GM18907 (cell line): ENCODE data around the gene RAB21.

Experiments
- ATAC-seq: cut with Tn5 transposase; IDR thresholded peaks from one replicate; pipeline ENCODE4 v1.9.1; 2021; ENCODE audit warnings: mild to moderate bottlenecking, moderate library complexity; ENCODE audit not compliant: unreplicated experiment

The RAB21 gene, protein sequence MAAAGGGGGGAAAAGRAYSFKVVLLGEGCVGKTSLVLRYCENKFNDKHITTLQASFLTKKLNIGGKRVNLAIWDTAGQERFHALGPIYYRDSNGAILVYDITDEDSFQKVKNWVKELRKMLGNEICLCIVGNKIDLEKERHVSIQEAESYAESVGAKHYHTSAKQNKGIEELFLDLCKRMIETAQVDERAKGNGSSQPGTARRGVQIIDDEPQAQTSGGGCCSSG

DNA sequence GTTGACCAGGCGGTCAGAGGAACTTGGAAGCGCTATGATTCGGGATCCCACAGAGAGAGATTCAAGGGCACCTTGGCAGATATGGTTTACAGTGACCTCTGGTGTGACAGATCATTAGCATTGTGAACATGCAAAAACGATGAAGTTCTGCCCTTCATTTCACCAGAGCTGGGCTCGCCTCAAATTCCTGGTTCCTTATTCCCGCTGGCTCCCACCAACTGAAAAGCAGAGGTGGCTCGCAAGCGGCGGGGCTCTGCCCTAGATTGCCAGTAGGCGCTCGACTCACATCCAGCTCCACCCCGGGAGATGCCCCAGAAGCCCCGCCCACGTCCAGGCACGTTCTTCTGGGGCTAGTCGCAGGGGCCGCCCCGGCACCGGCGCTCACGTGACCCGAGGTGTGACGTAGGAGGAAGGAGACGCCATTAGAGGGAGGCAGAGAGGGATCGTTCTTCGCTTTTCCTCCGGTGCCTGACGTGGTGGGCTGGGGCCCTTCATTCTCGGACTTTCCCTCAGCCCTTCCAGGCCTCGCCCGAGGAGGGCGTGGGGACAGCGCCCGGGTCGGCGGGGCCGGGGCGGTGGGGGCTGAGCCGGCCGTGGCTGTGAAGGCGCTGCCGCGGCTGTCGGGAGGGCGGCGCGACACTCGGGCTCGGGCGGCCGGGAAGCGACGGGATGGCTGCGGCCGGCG lies at the start of gene RAB21:
RAB21 (plus strand) TSS at position 403 of the 685 bp plus-strand sequence; CDS start at position 670, 267 bp downstream.
- peak; percentile 97 for ATAC-seq

DNA sequence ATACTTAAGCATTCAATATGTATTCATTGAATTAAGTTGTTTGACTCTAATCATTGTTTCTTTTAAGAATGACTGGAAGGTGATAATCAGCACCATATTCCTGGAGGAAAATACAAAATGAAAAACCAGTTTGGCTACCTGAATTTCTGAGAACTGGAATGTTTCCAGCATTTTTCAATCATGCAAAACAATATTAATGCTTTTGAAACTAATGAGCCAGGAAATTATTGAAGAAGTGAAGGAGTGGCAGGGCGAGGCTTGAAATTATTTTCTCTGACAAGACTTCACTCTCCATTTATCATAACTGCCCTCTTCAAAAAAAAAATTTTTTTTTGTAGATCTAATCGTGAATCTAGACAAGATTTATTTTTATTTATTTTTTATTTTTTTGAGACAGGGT lies 49.7 kb upstream of the RAB21 start:
- ATAC-seq: no peak

DNA sequence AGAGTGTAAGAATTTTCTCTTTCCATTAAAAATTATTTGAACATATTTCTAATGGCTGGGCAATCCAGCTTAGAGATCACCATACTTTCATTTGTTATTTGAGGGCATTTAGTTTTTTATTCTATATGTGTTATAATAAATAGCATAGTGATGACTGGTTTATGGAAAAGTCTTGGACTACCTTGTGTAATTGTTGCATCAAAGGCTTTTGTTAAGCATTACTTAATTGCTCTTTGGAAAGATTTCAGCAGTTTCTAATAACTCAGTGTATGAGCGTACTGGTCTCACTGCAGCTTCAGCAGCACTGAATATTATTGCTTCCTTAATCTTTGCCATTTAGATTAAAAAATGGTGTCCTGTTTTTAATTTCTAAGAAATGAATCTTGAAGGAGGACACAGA lies 46.0 kb upstream of the RAB21 start:
- no peak for ATAC-seq

DNA sequence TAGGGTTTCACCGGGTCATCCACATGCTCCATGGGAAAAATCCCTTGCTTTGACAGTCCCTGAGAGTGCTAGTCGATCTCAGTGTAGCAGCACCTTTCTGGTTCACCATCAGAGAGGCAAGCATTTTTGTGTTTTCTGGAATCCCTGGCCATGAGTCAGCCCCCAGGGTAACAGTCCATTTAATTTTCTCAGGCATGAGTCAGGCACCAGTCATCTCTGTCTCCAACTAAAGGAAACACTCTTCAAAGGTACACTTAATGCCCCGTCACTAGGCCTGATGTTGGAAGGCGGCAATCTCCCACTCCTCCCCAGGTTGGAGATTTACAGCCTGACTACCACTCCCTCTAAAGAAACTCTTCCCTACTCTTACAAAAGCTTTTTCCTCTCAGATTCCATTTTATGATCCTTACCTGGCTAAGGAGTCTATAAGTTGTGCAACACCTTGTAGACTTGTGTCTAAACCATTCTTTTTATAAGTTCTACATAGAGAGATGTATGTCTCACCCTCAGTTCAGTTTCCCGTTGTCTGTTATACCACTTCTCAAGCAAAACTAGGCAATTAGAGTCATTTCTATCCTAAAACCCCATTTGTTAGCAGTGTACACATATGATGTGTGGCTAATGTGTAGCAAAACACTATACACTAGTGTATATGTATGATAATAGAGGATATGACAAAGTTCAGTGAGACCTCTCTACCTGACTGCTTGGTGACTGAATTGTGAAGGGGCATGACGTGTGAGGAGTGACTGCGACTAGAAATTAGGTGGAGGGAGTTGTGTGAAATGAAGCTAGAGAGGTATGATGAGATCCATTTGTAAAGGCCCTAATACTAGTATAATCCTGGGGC lies 44.2 kb upstream of the RAB21 start:
- ATAC-seq: no peak

DNA sequence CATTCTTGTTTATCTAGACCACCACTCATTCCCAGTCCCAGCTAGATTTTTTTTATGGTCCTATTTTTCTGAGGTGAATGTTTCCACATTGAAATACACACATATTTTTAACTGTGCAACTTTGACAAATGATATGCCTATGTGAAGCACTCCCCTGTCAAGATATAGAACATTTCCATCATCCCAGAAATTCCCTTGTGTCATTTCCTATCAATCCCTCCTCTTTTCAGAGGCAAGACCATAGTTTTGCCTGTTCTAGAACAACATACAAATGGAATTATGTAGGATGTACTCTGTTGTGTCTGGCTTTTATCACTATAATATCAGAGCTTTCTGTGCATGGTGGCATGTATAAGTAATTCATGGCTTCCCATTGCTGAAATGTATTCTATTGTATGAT lies 36.1 kb upstream of the RAB21 start:
- no peak for ATAC-seq

DNA sequence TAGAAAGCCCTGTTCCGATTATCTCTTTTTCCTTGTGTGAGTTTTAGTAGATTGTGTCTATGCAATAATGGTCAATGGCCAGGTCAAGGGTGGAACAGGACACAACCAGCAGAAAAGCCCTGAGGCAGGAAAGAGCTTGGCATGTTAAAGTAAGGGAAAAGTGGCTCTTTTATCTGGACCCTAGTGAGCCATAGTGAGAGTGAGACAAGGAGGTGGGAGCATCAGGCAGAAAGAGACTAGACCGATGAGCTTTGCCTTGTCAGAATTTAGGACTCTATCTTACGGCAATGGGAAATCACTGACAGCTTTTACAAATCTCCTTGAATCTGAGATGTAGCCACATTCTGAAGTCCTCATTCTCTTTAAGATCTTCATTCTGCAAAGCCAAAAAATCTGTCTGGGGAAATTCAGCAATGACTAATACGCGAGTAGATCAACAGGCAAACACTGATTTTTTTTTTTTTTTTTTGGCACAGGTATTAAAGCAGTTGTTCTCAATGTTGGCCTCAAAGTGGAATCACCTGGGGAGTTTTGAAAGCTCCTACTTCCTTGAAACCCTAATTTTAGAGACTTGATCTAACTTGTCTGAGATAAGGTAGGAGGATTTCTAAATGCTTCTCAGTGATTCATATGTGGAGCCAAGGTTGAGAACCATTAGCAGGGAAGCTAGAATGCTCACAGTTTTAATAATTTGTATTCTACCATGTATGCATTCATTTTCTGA lies 34.9 kb upstream of the RAB21 start:
- ATAC-seq: no peak

DNA sequence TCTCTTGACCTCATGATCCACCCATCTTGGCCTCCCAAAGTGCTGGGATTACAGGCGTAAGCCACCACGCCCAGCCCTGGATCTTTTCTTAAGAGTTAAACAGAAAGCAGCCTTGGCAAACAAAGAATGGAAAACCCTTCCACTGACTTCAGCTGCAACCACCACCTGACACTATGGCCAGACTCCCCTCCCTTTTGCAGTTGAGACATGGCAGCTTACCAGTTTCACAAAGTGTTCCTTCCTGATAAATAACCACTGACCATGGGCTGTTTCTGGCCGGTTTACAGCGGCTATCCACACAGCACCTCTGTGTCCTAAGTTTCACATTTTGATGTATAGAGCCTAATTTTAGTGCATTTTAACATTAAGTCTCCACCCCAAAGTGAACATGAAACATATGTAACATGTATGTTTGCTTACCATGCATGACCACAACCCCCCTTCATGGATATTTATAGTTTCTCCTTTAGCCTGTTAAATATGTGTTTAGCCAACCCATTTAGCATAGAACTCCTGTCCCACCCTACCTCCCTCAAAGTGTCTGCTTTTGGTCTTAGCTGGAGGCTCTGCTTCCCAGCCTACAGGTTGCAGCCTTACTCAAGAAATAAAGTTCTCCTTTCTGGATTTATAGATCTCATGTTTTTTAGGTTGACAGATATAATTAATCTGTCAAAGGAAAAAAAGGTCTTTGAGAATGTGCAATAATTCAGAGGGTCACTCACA lies 32.7 kb upstream of the RAB21 start:
- no peak for ATAC-seq

DNA sequence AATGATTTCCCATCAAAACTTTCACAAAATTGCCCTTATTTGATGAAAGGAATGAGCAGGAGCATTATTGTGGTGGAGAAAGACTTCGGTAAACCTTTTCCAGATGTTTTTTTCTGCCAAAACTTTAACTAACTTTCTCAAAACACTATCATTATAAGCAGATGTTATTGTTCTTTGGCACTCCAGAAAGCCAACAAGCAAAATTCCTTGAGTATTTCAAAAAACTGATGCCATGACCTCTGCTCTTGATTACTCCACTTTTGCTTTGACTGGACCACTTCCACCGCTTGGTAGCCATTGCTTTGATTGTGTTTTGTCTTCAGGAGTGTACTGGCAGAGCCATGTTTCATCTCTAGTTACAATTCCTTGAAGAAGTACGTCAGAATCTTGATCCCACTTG lies 29.7 kb upstream of the RAB21 start:
- ATAC-seq: no peak

DNA sequence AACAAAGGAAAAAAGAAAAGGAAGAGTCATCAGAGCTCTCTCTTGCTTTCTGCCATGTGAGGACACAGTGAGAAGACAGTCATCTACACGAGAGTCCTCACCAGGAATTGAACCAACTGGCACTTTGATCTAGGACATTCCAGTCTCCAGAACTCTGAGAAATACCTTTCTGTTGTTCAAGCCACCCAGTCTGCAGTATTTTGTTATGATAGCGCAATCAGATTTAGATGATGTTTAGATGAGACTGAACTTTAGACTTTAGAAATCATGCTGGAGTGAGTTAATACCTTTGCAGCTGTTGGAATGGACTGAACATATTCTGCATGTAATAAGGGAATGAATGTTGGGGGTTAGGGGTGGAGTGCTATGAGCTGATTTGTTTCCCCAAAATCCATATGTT lies 28.1 kb upstream of the RAB21 start:
- no peak for ATAC-seq

DNA sequence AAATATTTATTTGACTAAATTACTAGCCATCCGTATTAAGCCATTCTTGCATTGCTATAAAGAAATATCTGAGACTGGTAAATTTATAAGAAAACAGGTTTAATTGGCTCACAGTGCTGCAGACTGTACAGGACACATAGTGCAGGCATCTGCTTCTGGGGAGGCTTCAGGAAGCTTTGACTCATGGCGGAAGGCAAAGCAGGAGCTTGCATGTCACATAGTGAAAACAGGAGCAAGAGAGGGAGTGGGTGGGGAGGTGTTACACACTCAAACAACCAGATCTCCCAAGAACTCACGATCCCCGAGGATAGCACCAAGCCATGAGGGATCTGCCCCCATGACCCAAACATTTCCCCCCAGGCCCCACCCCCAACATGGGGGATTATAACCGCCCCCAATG lies 26.7 kb upstream of the RAB21 start:
- no peak for ATAC-seq

DNA sequence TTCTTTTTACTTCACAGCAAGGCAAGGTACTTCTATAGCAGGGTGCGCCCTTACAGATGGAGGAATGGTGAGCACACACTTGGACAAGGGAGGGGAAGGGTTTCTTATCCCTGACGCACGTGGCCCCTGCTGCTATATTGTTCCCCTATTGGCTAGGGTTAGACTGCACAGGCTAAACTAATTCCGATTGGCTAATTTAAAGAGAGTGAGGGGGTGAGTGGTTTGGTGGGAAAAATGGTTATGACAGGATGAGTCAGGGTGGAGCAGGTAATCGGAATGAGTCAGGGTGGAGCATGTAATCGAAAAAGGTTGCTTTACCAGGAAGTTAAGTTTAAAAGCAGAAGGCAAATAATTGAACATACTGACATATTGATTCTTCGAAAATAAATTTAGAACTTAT lies 23.7 kb upstream of the RAB21 start:
- no peak for ATAC-seq

DNA sequence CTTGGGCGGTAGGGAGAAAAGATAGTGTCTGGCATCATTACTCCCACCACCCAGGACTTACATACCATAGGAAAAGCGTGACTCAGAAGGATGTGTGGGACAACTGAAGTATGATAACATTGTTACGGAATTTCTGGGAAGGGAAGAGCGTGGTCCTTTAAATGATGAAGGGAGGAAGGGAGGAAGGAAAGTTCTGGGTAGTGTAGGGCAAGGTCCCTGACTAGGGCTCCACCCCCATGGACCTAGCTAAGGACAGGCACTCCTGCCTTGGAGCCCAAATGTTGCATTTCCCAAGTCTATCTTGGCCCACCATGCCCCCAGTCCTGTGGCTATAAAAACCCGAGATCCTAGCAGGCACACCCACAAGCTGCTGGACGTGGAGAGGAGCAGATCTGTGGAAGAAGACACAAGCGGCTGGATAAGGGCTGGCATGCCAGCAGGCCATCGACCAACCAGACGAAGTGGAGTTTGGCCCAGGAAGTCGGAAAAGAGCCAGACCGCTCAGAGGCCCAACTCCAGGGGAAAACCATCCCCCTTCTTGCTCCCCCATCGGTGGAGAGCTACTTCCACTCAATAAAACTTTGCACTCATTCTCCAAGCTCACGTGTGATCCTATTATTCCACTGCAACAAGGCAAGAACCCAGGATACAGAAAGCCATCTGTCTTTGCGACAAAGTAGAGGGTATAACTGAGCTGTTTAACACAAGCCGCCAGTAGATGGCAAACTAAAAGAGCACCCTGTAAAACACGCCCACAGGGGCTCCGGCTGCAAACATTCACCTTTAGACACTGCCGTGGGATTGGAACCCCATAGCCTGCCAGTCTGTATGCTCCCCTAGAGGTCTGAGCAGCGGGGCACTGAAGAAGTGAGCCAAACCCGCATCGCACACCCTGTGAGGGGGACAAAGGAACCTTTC lies 23.0 kb upstream of the RAB21 start:
- no peak for ATAC-seq

DNA sequence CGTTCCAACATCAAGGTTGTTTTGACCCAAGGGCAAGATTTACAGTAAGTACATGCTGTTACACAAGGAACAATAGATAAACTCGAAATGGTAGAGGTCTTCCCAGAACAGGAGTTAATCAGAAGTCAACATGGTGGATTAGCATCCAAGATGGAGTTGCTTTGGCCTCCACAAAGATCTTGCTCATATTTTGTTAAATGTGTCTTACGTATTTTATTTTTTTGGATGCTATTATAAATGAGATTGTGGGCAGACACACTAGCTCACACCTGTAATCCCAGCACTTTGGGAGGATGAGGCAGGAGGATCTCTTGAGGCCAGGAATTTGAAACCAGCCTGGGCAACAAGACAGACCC lies 22.3 kb upstream of the RAB21 start:
- ATAC-seq: no peak

DNA sequence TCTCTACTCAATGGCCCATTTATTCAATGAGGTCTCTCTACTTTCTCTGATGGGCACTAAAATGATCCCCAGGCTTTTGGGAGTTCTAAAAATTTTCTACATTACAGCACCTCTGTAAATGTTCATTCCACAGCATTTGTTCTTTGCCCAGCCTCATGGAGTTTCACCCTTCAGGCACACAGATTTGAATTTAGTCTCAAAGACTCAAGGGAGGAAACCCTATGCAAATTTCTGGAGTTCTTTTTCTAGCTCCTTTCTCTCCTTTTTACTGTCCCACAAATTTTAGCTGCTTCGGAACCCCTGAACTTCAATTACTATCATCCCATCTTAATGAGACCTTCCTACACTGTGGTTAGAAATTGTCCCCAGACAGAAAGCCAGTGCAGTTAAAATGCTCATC lies 17.5 kb upstream of the RAB21 start:
- no peak for ATAC-seq

DNA sequence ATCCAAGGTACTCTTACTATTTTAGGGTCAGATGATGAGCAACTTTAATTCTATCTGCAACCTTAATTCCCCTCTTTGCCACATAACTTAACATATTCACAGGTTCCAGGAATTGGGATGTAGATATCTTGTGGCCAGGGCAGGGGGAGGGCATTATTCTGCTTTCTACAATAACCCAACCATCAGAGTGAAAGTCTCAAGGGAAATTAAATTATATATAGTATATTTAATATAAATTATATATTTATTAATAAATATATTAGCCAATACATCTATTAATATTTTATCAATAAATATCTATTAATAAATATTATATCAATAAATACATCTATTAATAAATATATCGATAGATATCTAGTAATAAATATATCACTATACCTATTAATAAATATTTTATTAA lies 11.7 kb upstream of the RAB21 start:
- no peak for ATAC-seq

DNA sequence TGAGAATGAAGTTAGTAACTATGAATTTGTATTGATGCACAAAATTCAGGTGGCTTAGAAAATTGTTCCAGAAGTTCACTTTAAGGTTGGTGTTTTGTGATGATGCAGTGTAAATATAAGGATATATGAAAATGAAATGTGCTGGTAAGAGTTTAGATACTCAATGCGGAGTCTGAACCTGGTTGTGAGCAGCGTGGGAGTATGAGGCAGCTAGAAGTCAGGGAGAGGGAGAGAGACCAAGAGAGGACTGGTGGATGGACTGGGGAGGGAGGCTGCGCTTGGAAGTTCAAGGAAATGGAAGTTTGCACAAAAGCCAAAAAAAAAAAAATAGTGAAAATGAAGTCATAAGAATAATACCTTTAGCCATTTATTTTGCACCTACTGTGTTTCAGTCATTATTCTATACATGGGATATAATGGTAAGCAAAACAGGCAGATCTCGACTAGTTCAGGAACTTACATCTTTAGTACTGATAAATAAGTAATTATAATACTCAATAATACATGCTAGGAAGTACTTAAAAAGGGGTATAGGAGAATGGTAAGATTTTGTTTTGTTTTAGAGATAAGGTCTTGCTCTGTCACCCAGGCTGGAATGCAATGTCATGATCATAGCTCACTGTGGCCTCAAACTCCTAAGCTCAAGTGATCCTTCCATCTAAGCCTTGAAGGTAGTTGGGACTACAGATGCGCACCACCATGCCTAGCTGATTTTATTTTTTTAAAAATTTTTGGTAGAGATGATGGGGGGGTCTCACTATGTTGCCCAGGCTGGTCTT lies 10.0 kb upstream of the RAB21 start:
- ATAC-seq: no peak

DNA sequence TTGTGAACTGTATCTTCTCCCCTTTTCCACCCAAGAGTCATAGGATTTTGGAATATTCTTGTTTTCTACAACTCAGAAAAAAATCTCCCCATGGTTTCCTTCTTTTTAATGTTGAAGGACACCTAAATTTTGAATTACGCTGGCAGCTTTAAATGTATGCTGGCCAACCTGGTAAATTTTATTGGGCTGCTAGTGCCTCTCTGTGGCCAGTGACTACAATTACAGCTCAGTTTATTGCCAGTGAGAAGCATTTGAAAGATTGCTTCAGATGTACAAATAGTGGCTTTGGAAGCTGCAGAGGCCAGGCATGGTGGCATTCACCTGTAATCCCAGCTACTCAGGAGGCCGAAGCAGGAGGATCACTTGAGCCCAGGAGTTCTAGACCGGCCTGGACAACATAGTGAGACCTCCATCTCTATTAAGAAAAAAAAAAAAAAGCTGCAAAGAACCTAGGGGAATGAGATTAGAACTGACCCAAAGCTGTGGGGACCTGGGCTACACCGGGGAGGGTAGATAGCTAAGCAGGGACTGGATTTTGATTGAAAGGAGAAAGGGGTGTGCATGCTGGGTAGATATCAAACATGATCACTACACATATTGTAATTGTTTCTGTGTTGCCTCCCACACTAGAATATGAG lies 7.6 kb upstream of the RAB21 start:
- ATAC-seq: peak; percentile 93

DNA sequence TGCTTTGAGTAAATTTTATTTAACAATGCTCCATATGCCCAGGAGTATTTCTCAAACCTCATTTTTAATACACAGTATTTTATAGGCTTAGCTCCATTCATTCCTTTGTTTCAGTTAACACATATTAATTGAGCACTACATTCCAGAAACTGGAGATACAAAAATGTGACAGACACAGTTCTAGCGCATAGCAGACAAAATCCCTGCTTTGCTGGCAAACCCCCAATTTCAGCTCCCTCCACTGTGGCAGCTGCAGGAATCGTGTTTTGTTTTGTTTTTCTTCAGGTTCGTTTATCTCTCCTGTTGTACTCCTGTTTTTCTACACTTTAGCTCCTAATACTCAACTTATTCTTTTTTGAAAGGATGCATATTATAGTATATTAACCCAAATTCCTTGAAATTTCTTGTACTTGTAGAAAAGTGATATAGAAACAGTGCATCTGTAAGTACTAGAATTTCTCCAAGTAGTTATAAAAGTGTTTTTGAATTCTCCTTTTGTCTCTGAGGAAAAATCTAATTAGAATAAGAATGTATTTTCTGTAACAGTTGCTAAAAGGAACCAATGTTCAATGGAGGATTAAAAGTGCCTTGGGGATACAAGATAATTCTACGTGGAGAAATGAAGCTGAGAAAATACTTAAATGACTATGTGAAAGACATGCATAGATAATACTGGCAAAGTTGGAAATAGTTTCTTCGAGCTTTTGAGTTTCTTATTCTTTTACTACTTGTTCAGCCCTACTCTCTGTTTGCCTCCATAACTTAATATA lies 6.4 kb upstream of the RAB21 start:
- no peak for ATAC-seq
